ENCODE data around the gene KLK12.

- TF ChIP-seq ZNF205 (CRISPR knock-in tag; IDR thresholded peaks at IDR 0.05): no peak
- no peak for TF ChIP-seq ARNT (IDR thresholded peaks at IDR 0.05)
- no peak for TF ChIP-seq ZNF275 (CRISPR knock-in tag; IDR thresholded peaks at IDR 0.05; ENCODE audit: borderline replicate concordance)
- no peak for TF ChIP-seq REST (IDR thresholded peaks at IDR 0.05; ENCODE audit: borderline replicate concordance in 1 of 2, low read depth in 1 of 2, low read length in 2 of 2)
- no peak for TF ChIP-seq EZH2 (conservative IDR thresholded peaks at IDR 0.05; ENCODE audit: low read depth, low read length)
- TF ChIP-seq CTCF (CRISPR knock-in tag; IDR thresholded peaks at IDR 0.05): no peak
- TF ChIP-seq ZNF567 (CRISPR knock-in tag; IDR thresholded peaks at IDR 0.05; ENCODE audit: borderline replicate concordance): no peak
- TF ChIP-seq ZFP82 (CRISPR knock-in tag; IDR thresholded peaks at IDR 0.05; ENCODE audit: borderline replicate concordance): no peak
- no peak for TF ChIP-seq ZNF317 (CRISPR knock-in tag; IDR thresholded peaks at IDR 0.05)
These were observed 29.9 kb upstream of the KLK12 start, which contains the start of gene KLK13 for GRCh38 chr19:51064534-51065220.

Data from HepG2 (cell line).